Breast epithelium (tissue), 4 donors: ENCODE data around the gene TBL1XR1. TPM values are rescaled to one million over a fixed set of nuclear protein-coding genes. Genes with fewer than 3 reads are reported as not detected.

Experiments used
- DNase-seq, 2 donors: peaks; one replicate each; pipeline ENCODE4 v3.0.0-alpha.2; 2019; ENCODE audit warnings: low spot score in 2 of 2
- H3K27ac ChIP-seq, 2 donors: fragments of 200-600 bp; sonication (generic) in 1 of 2; one replicate each; pipeline ENCODE4 v1.5.1; 2016 to 2019; ENCODE audit warnings: mild to moderate bottlenecking in 1 of 2
- H3K27me3 ChIP-seq, 2 donors: fragments of 200-600 bp; sonication (generic) in 1 of 2; one replicate each; pipeline versions ENCODE4 v1.5.1 to v1.6.0; 2017 to 2019; ENCODE audit warnings: control low read depth in 1 of 2, mild to moderate bottlenecking in 1 of 2
- H3K36me3 ChIP-seq: fragments of 200-600 bp; one replicate; pipeline ENCODE4 v1.5.1; 2019
- H3K4me1 ChIP-seq, 2 donors: fragments of 200-600 bp; sonication (generic); one replicate each; pipeline ENCODE4 v1.5.1; 2016 to 2019; ENCODE audit warnings: control low read depth in 1 of 2
- H3K4me3 ChIP-seq, 3 donors: fragments of 200-600 bp; sonication (generic); 1 replicate in 2 of 3; 2 replicates in 1 of 3; pipeline ENCODE4 v1.5.1; 2016 to 2019; ENCODE audit warnings: mild to moderate bottlenecking in 3 of 3, moderate library complexity in 2 of 3
- H3K9me3 ChIP-seq, 2 donors: fragments of 200-600 bp; sonication (generic) in 1 of 2; one replicate each; pipeline ENCODE4 v1.5.1; 2016 to 2019; ENCODE audit warnings: control low read depth in 1 of 2
- POLR2A ChIP-seq: fragments of 450-650 bp; IDR thresholded peaks from one replicate; pipeline ENCODE4 v1.6.1; 2016; ENCODE audit warnings: antibody characterized with exemption, mild to moderate bottlenecking, moderate library complexity
- POLR2AphosphoS5 ChIP-seq, 3 donors: sonication (generic); formaldehyde crosslinking; IDR thresholded peaks; one replicate each; pipeline ENCODE4 v1.6.1; 2017; ENCODE audit warnings: antibody characterized with exemption in 3 of 3
- intact Hi-C: fragments of 100-400 bp; cut with DNase I; formaldehyde crosslinking; loops from one replicate; pipeline ENCODE4 v1.15.1; 2023; ENCODE audit warnings: low total_unique reads
- total RNA-seq, 3 donors: library from RNA; depleted of rRNA; stranded (reverse); fragments of >200 nt; gene quantifications; one replicate each; pipeline ENCODE4 v1.1.0, GENCODE V29; 2016
- TF ChIP-seq, protein P1 (sequence below), 3 donors: fragments of 450-650 bp; IDR thresholded peaks; one replicate each; pipeline ENCODE4 v1.5.1; 2016 to 2017; ENCODE audit warnings: antibody characterized with exemption in 3 of 3, mild to moderate bottlenecking in 3 of 3, moderate library complexity in 3 of 3

TBL1XR1 gene
- total RNA-seq, 3 donors from 2014 or later = 92.8 to 147 (median 111) TPM

GRCh38 chr3:176977331-176977730, 220.0 kb downstream of the TBL1XR1 start:
- TF ChIP-seq POLR2AphosphoS5 (IDR thresholded peaks at IDR 0.05) (no peak), POLR2A (no peak)
- TF ChIP-seq, protein P1, sequence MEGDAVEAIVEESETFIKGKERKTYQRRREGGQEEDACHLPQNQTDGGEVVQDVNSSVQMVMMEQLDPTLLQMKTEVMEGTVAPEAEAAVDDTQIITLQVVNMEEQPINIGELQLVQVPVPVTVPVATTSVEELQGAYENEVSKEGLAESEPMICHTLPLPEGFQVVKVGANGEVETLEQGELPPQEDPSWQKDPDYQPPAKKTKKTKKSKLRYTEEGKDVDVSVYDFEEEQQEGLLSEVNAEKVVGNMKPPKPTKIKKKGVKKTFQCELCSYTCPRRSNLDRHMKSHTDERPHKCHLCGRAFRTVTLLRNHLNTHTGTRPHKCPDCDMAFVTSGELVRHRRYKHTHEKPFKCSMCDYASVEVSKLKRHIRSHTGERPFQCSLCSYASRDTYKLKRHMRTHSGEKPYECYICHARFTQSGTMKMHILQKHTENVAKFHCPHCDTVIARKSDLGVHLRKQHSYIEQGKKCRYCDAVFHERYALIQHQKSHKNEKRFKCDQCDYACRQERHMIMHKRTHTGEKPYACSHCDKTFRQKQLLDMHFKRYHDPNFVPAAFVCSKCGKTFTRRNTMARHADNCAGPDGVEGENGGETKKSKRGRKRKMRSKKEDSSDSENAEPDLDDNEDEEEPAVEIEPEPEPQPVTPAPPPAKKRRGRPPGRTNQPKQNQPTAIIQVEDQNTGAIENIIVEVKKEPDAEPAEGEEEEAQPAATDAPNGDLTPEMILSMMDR (IDR thresholded peaks at IDR 0.05) = no peak
- Histone ChIP-seq H3K27ac (no peak overlapping the region), H3K36me3 (no peaks in the 10 kb centered on the region), H3K9me3 (peaks cover 0 to 6% of the 10 kb centered on the region in 2 donors), H3K4me3 (no peak overlapping the region), H3K4me1 (no peaks in the 10 kb centered on the region), H3K27me3 (no peaks in the 10 kb centered on the region)
- intact Hi-C loops = no loop called here
- no peak for DNase-seq

DNA sequence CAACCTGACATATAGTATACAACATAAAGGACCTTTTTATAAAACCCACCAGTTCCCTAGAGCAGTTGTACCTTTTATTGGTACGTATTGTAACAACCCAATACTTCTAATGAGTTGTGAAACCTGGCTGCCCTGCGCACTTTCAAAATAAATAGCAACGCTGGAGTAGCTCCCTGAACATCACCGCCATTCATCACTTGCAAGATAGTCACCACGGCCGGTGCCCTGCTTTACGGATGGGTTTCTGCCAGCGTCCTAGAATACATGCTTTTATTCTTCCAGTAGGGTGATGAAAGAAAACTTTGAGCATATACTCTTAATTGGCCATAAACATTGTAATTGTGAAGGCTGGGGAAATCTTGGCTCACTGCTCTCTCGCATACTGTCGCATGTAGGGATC, 220.7 kb downstream of the TBL1XR1 start:
- H3K27me3 ChIP-seq = no peaks in the 10 kb centered on the region
- H3K4me1 ChIP-seq = no peaks in the 10 kb centered on the region
- TF ChIP-seq, protein P1 (IDR thresholded peaks at IDR 0.05) = no peak
- TF ChIP-seq POLR2AphosphoS5 (IDR thresholded peaks at IDR 0.05) (no peak), POLR2A (no peak)
- intact Hi-C loops = no loop called here
- H3K9me3 ChIP-seq = no peaks in the 10 kb centered on the region
- DNase-seq = no peak
- no peak overlapping the region for H3K27ac ChIP-seq
- H3K4me3 ChIP-seq = no peak overlapping the region
- H3K36me3 ChIP-seq = no peaks in the 10 kb centered on the region

DNA sequence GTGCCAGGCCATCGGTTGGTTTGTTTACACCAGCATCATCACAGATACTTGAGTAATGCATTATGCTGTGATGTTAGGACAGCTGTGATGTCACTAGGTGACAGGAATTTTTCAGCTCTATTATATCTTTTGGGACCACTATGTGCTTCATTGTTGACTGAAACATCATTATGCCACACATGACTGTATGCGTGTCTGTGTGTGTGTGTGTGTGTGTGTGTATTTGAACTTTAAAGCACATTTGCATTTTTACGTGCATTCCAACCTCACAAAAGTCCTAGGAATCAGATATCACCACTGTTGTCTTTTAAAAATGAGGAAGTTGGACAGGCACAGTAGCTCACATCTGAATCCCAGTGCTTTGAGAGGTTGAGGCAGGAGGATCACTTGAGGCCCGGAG, 223.0 kb downstream of the TBL1XR1 start:
- H3K4me1 ChIP-seq = no peaks in the 10 kb centered on the region
- no peaks in the 10 kb centered on the region for H3K36me3 ChIP-seq
- intact Hi-C loops = no loop called here
- DNase-seq = no peak
- H3K4me3 ChIP-seq = no peak overlapping the region
- no peaks in the 10 kb centered on the region for H3K27me3 ChIP-seq
- TF ChIP-seq, protein P1 (IDR thresholded peaks at IDR 0.05) = no peak
- TF ChIP-seq POLR2A (no peak), POLR2AphosphoS5 (IDR thresholded peaks at IDR 0.05) (no peak)
- no peak overlapping the region for H3K27ac ChIP-seq
- no peaks in the 10 kb centered on the region for H3K9me3 ChIP-seq

GRCh38 chr3:176971613-176972174, 225.6 kb downstream of the TBL1XR1 start:
- Histone ChIP-seq H3K9me3 (no peaks in the 10 kb centered on the region), H3K27ac (no peak overlapping the region), H3K4me3 (no peak overlapping the region), H3K4me1 (no peaks in the 10 kb centered on the region), H3K36me3 (no peaks in the 10 kb centered on the region), H3K27me3 (no peaks in the 10 kb centered on the region)
- intact Hi-C loops = no loop called here
- TF ChIP-seq, protein P1 (IDR thresholded peaks at IDR 0.05) = no peak
- TF ChIP-seq POLR2AphosphoS5 (IDR thresholded peaks at IDR 0.05) (no peak), POLR2A (no peak)
- no peak for DNase-seq

DNA sequence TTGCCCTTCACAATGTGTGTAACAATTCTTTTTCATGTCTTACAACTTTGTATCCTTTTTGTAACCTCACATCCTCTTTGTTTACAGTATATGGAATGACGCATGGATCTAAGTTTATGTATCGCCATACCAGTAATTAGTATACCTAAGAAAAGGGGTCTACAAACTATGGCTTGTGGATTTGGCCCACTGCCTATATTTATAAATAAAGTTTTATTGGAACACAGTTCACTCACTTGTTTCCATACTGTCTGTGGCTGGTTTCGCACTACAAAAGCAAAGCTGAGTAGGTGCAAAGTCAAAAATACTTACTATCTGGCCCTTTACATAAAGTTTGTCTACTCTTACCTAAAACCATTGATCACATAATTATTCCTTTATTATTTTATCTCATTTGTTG, 226.5 kb downstream of the TBL1XR1 start:
- TF ChIP-seq POLR2AphosphoS5 (IDR thresholded peaks at IDR 0.05) (no peak), POLR2A (no peak)
- TF ChIP-seq, protein P1 (IDR thresholded peaks at IDR 0.05) = no peak
- H3K27ac ChIP-seq = no peak overlapping the region
- intact Hi-C loops = no loop called here
- no peaks in the 10 kb centered on the region for H3K27me3 ChIP-seq
- H3K4me1 ChIP-seq = no peaks in the 10 kb centered on the region
- no peaks in the 10 kb centered on the region for H3K9me3 ChIP-seq
- DNase-seq = no peak
- H3K36me3 ChIP-seq = no peaks in the 10 kb centered on the region
- H3K4me3 ChIP-seq = no peak overlapping the region
